Keratinocyte (primary cell): ENCODE measurements around the gene PAGE1. TPM values are rescaled to one million over a fixed set of nuclear protein-coding genes. Genes with fewer than 3 reads are reported as not detected.
"Not testable (repeated sequence)": the region's sequence is repeated elsewhere in the genome, so short reads cannot be mapped to it uniquely, and the experiment has no call there.

Source experiments
- DNase-seq: peaks from one replicate; pipeline ENCODE4 v3.0.0-alpha.2; 2011; ENCODE audit warnings: low read depth, missing footprints, low spot score
- FAIRE-seq: peaks from 2 replicates; lab custom pipeline; 2011; peaks lifted over from hg19 to GRCh38; lab: Jason Lieb, UNC
- H2AFZ ChIP-seq: 2 replicates; pipeline ENCODE4 v1.6.0; 2012; ENCODE audit warnings: low read length, control low read depth, inconsistent platforms; ENCODE audit not compliant: control insufficient read depth
- H3K27ac ChIP-seq: 2 replicates; pipeline ENCODE4 v1.5.1; 2011; ENCODE audit warnings: low read length; ENCODE audit not compliant: control insufficient read depth, insufficient read depth
- H3K27me3 ChIP-seq: 3 replicates; pipeline ENCODE4 v1.6.0; 2011; ENCODE audit warnings: low read length; ENCODE audit not compliant: control insufficient read depth, insufficient read depth; ENCODE audit errors: extremely low read depth
- H3K36me3 ChIP-seq, 2 experiments: 2 replicates in 1 of 2; 3 replicates in 1 of 2; pipeline ENCODE4 v1.5.1; 2011; ENCODE audit warnings: low read length in 2 of 2, mild to moderate bottlenecking in 1 of 2; ENCODE audit not compliant: control insufficient read depth in 2 of 2, insufficient read depth in 2 of 2; ENCODE audit errors: extremely low read depth in 1 of 2
- H3K4me1 ChIP-seq: 3 replicates; pipeline ENCODE4 v1.5.1; 2011; ENCODE audit warnings: low read length; ENCODE audit not compliant: control insufficient read depth, insufficient read depth; ENCODE audit errors: extremely low read depth
- H3K4me2 ChIP-seq: 3 replicates; pipeline ENCODE4 v1.6.0; 2011; ENCODE audit warnings: low read depth, low read length; ENCODE audit not compliant: control insufficient read depth, insufficient read depth; ENCODE audit errors: extremely low read depth
- H3K4me3 ChIP-seq, 3 experiments: fragments of 200-600 bp in 1 of 3; sonication (generic) in 1 of 3; 2 replicates in 2 of 3; 3 replicates in 1 of 3; pipeline ENCODE4 v1.5.1; 2011 to 2016; ENCODE audit warnings: low read length in 3 of 3, mild to moderate bottlenecking in 3 of 3, control low read depth in 2 of 3, inconsistent platforms in 1 of 3, low read depth in 1 of 3, mixed read lengths in 1 of 3, mixed run types in 1 of 3, moderate library complexity in 1 of 3; ENCODE audit not compliant: control insufficient read depth in 2 of 3, insufficient read depth in 2 of 3; ENCODE audit errors: extremely low read depth in 1 of 3
- H3K79me2 ChIP-seq: 2 replicates; pipeline ENCODE4 v1.6.0; 2012; ENCODE audit warnings: low read length; ENCODE audit not compliant: control insufficient read depth, insufficient read depth
- H3K9ac ChIP-seq: 3 replicates; pipeline ENCODE4 v1.6.0; 2011; ENCODE audit warnings: low read length; ENCODE audit not compliant: control insufficient read depth, insufficient read depth; ENCODE audit errors: extremely low read depth
- H3K9me1 ChIP-seq: 3 replicates; pipeline ENCODE4 v1.6.0; 2011; ENCODE audit warnings: low read length; ENCODE audit not compliant: control insufficient read depth, insufficient read depth; ENCODE audit errors: extremely low read depth
- H3K9me3 ChIP-seq: 2 replicates; pipeline ENCODE4 v1.5.1; 2012; ENCODE audit warnings: low read depth, low read length; ENCODE audit not compliant: control insufficient read depth
- H4K20me1 ChIP-seq: 3 replicates; pipeline ENCODE4 v1.6.0; 2011; ENCODE audit warnings: low read length; ENCODE audit not compliant: control insufficient read depth, insufficient read depth; ENCODE audit errors: extremely low read depth
- EZH2 ChIP-seq: IDR thresholded peaks from one replicate; pipeline ENCODE4 v1.6.1; 2012; ENCODE audit warnings: inconsistent platforms, mild to moderate bottlenecking, low read length, moderate library complexity
- dilution Hi-C: fragments of 300-500 bp; cut with MboI; formaldehyde crosslinking; loops from one replicate; pipeline ENCODE4 v1.7.0; 2020; ENCODE audit warnings: low sequenced_read_pairs; ENCODE audit not compliant: extremely low pct_ligation_motif_present
- polyA plus RNA-seq, 5 experiments: library from polyadenylated mRNA; depleted of rRNA in 3 of 5; stranded (reverse) in 3 of 5; stranded (forward) in 1 of 5; unstranded in 1 of 5; fragments of >200 nt; gene quantifications; 1 replicate in 1 of 5; 2 replicates in 3 of 5; 3 replicates in 1 of 5; pipeline versions ENCODE4 v1.2.1 to v1.2.3, GENCODE V29; 2011 to 2012; ENCODE audit warnings: missing spikeins in 2 of 5, low read depth in 1 of 5, low replicate concordance in 1 of 5
- TF ChIP-seq, protein P1 (sequence below), 3 experiments: IDR thresholded peaks in 1 of 3; conservative IDR thresholded peaks in 1 of 3; optimal IDR thresholded peaks in 1 of 3; 2 replicates in 2 of 3; 3 replicates in 1 of 3; pipeline versions ENCODE3 to v1.5.1; 2011; ENCODE audit warnings: low read length in 3 of 3, mild to moderate bottlenecking in 3 of 3, moderate library complexity in 2 of 3, control low read depth in 1 of 3, inconsistent platforms in 1 of 3; ENCODE audit not compliant: insufficient read depth in 2 of 3; ENCODE audit errors: extremely low read depth in 1 of 3

PAGE1 gene
- polyA plus RNA-seq, 1 donor (not counting 4 experiments of a cell fraction or from before 2014, with no cell fraction given), result not detected

DNA sequence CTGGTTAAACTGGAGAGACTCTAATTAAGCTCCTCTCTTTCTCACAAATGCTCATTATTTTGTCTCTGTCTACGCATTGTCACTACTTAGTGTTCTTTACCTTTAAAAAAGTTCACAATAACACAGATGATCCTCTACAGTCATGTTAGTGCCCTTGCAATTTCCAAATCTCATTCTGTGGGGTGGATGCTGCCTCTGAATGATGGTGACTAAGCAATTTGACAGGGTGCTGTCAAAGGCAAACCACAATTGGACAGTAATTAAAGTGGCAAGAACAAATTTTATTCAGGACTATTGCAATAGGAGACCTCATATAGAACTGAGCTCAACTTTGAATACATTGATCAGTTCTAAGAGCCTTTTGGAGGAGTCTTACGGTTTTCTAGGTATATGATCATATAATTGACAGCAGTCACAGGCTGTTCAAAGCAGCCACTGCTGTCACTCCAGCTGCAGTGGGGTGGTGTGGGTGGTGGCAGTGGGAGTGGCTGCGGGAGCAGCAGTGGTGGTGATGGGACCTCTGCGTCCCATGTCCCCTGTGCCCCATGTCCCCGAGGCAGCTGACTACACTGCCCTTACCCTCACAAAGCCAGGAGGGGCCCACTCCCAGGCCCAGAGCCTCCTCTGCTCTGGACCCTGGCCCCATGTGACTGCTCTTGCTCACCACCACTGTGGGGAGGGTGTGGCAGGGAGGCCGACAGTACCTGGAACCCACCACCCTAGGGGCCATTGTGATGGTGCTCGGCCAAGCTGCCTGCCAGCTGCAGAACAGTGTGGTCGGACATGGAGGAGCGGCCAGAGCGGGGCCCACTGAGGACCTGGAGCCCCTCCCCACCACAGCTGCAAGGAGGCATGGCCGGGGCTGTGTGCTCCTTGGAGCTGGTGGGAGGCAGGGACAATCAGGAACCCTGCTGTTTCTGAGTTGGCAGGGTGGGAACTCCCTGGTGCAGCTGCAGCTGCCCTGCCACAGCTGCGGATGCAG, 30.4 kb upstream of the PAGE1 start:
- TF ChIP-seq, protein P1, sequence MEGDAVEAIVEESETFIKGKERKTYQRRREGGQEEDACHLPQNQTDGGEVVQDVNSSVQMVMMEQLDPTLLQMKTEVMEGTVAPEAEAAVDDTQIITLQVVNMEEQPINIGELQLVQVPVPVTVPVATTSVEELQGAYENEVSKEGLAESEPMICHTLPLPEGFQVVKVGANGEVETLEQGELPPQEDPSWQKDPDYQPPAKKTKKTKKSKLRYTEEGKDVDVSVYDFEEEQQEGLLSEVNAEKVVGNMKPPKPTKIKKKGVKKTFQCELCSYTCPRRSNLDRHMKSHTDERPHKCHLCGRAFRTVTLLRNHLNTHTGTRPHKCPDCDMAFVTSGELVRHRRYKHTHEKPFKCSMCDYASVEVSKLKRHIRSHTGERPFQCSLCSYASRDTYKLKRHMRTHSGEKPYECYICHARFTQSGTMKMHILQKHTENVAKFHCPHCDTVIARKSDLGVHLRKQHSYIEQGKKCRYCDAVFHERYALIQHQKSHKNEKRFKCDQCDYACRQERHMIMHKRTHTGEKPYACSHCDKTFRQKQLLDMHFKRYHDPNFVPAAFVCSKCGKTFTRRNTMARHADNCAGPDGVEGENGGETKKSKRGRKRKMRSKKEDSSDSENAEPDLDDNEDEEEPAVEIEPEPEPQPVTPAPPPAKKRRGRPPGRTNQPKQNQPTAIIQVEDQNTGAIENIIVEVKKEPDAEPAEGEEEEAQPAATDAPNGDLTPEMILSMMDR (optimal IDR thresholded peaks at IDR 0.05 in 1 of 3, IDR thresholded peaks at IDR 0.05 in 1 of 3, conservative IDR thresholded peaks at IDR 0.05 in 1 of 3; ENCODE audit: extremely low read depth in 1 of 3, insufficient read depth in 2 of 3, low read length in 3 of 3), result no peak
- TF ChIP-seq EZH2, result no peak
- dilution Hi-C loops, result no loop called here
- H3K27me3 ChIP-seq, result no peaks in the 10 kb centered on the region

DNA sequence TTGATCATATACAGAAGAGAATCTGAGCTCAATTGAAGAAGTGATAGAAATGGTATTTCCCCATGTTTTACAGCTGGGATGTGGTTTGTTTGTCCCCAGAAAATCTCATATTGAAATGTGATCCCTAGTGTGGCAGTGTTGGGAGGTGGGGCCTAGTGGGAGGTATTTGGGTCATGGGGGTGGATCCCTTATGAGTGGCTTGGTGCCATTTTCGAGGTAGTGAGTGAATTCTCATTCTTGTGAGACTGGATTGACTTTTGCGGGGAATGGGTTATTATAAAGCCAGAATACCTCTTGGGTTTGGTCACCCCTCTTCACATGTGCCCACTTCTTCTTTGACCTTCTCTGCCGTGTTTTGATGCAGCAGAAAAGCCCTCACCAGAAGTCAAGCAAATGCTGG, 29.6 kb upstream of the PAGE1 start:
- Histone ChIP-seq H3K4me3 (no peak overlapping the region), H3K79me2 (no peaks in the 10 kb centered on the region), H4K20me1 (no peaks in the 10 kb centered on the region), H3K9me3 (no peaks in the 10 kb centered on the region), H3K9me1 (no peaks in the 10 kb centered on the region), H2AFZ (no peak overlapping the region), H3K4me2 (no peak overlapping the region), H3K27me3 (no peaks in the 10 kb centered on the region), H3K4me1 (no peaks in the 10 kb centered on the region), H3K27ac (no peak overlapping the region), H3K36me3 (no peaks in the 10 kb centered on the region), H3K9ac (no peak overlapping the region)
- no peak for FAIRE-seq
- no peak for DNase-seq
- dilution Hi-C loops, result no loop called here
- TF ChIP-seq, protein P1 (optimal IDR thresholded peaks at IDR 0.05 in 1 of 3, IDR thresholded peaks at IDR 0.05 in 1 of 3, conservative IDR thresholded peaks at IDR 0.05 in 1 of 3; ENCODE audit: extremely low read depth in 1 of 3, insufficient read depth in 2 of 3, low read length in 3 of 3), result no peak
- TF ChIP-seq EZH2, result no peak

More for the DNA sequence above, 30.4 kb upstream of the PAGE1 start:
- Histone ChIP-seq H3K4me2 (no peak overlapping the region), H3K79me2 (no peaks in the 10 kb centered on the region), H3K4me1 (no peaks in the 10 kb centered on the region), H3K9me1 (no peaks in the 10 kb centered on the region), H3K9ac (no peak overlapping the region), H3K9me3 (no peaks in the 10 kb centered on the region), H3K27ac (no peak overlapping the region), H3K4me3 (no peak overlapping the region), H3K36me3 (no peaks in the 10 kb centered on the region), H2AFZ (no peak overlapping the region), H4K20me1 (no peaks in the 10 kb centered on the region)
- DNase-seq, result no peak
- no peak for FAIRE-seq

DNA sequence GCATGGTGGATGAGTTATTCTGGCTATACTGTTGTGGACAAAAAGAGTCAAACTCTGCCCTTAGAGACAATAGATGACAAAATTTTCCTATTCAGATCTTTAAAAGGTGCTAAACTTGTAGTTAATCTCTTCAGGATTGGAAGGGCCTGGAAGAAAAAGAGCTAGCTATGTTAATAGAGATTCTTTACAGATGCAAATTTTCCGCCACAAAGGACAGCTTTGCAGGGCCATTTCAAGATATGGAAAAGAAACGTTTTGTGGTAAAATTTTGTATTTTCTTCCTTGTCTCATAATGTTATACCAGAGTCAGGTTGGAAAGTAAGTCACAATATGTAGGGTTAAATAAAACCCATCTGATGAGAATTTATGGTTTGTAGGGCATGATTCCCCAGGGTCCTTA, 24.3 kb upstream of the PAGE1 start:
- dilution Hi-C loops, H2AFZ ChIP-seq, H4K20me1 ChIP-seq, H3K27me3 ChIP-seq, DNase-seq, H3K36me3 ChIP-seq, H3K9me3 ChIP-seq, H3K4me3 ChIP-seq, H3K9ac ChIP-seq, H3K9me1 ChIP-seq, H3K27ac ChIP-seq, FAIRE-seq, H3K4me1 ChIP-seq, H3K79me2 ChIP-seq, H3K4me2 ChIP-seq: not testable (repeated sequence)
